H9 (cell line): ENCODE results near the gene MRPS6. TPM values are rescaled to one million over a fixed set of nuclear protein-coding genes. Genes with fewer than 3 reads are reported as not detected.

ENCODE experiments used
- DNase-seq: peaks from one replicate; pipeline ENCODE4 v3.0.0-alpha.2; 2017
- H2AFZ ChIP-seq: one replicate; pipeline ENCODE4 v1.6.1; 2013; ENCODE audit warnings: mild to moderate bottlenecking, low read length, control low read depth, moderate library complexity
- H2AK5ac ChIP-seq: 2 replicates; pipeline ENCODE4 v1.6.1; 2013; ENCODE audit warnings: low read length, control low read depth, mixed read lengths; ENCODE audit not compliant: insufficient read length
- H2BK120ac ChIP-seq: one replicate; pipeline ENCODE4 v1.6.1; 2013; ENCODE audit warnings: low read depth, mild to moderate bottlenecking, low read length, control low read depth, inconsistent platforms; ENCODE audit not compliant: poor library complexity, severe bottlenecking
- H2BK12ac ChIP-seq: 2 replicates; pipeline ENCODE4 v1.6.1; 2013; ENCODE audit warnings: low read length, control low read depth, mixed read lengths, low read depth; ENCODE audit not compliant: insufficient read length
- H2BK15ac ChIP-seq: 2 replicates; pipeline ENCODE4 v1.6.1; 2013; ENCODE audit warnings: low read depth, low read length, control low read depth
- H2BK20ac ChIP-seq: one replicate; pipeline ENCODE4 v1.6.1; 2013; ENCODE audit warnings: low read depth, mild to moderate bottlenecking, low read length, control low read depth, inconsistent platforms; ENCODE audit not compliant: poor library complexity, severe bottlenecking
- H2BK5ac ChIP-seq: 2 replicates; pipeline ENCODE4 v1.6.1; 2013; ENCODE audit warnings: low read length, control low read depth, mixed read lengths; ENCODE audit not compliant: insufficient read length
- H3K14ac ChIP-seq: 2 replicates; pipeline ENCODE4 v1.6.1; 2013; ENCODE audit warnings: low read length, control low read depth; ENCODE audit not compliant: insufficient read depth
- H3K18ac ChIP-seq: 2 replicates; pipeline ENCODE4 v1.6.1; 2013; ENCODE audit warnings: low read depth, mild to moderate bottlenecking, mixed read lengths, low read length, control low read depth; ENCODE audit not compliant: insufficient read length
- H3K23ac ChIP-seq: 2 replicates; pipeline ENCODE4 v1.6.1; 2013; ENCODE audit warnings: low read length, control low read depth, mixed read lengths, low read depth; ENCODE audit not compliant: insufficient read length
- H3K23me2 ChIP-seq: 2 replicates; pipeline ENCODE4 v1.6.1; 2013; ENCODE audit warnings: low read depth, mild to moderate bottlenecking, mixed read lengths, low read length, control low read depth; ENCODE audit not compliant: insufficient read length, poor library complexity, severe bottlenecking
- H3K27ac ChIP-seq: 2 replicates; pipeline ENCODE4 v1.5.1; 2013; ENCODE audit warnings: low read length, control low read depth, mixed read lengths, low read depth; ENCODE audit not compliant: insufficient read length
- H3K27me3 ChIP-seq: 2 replicates; pipeline ENCODE4 v1.6.1; 2013; ENCODE audit warnings: low read length, control low read depth, inconsistent platforms; ENCODE audit not compliant: insufficient read depth
- H3K4ac ChIP-seq: 2 replicates; pipeline ENCODE4 v1.6.1; 2013; ENCODE audit warnings: low read depth, mild to moderate bottlenecking, control low read depth, inconsistent platforms, low read length, moderate library complexity
- H3K4me1 ChIP-seq: 2 replicates; pipeline ENCODE4 v1.6.1; 2013; ENCODE audit warnings: low read length, control low read depth, inconsistent platforms; ENCODE audit not compliant: insufficient read depth
- H3K4me2 ChIP-seq: 2 replicates; pipeline ENCODE4 v1.6.1; 2013; ENCODE audit warnings: low read length, control low read depth, mixed read lengths; ENCODE audit not compliant: insufficient read length, insufficient read depth
- H3K56ac ChIP-seq: 2 replicates; pipeline ENCODE4 v1.6.1; 2013; ENCODE audit warnings: low read depth, mild to moderate bottlenecking, mixed read lengths, low read length, control low read depth; ENCODE audit not compliant: insufficient read length
- H3K79me1 ChIP-seq: 2 replicates; pipeline ENCODE4 v1.6.1; 2013; ENCODE audit warnings: low read depth, mild to moderate bottlenecking, moderate library complexity, low read length, control low read depth, inconsistent platforms; ENCODE audit not compliant: insufficient read depth, poor library complexity, severe bottlenecking
- H3K79me2 ChIP-seq: 2 replicates; pipeline ENCODE4 v1.6.1; 2013; ENCODE audit warnings: low read length, control low read depth, inconsistent platforms; ENCODE audit not compliant: insufficient read depth
- H3K9ac ChIP-seq: 2 replicates; pipeline ENCODE4 v1.6.1; 2013; ENCODE audit warnings: low read length, control low read depth, mixed read lengths; ENCODE audit not compliant: insufficient read length; ENCODE audit errors: extremely low read depth
- H3K9me3 ChIP-seq: one replicate; pipeline ENCODE4 v1.6.1; 2013; ENCODE audit warnings: low read depth, low read length, inconsistent platforms; ENCODE audit not compliant: control insufficient read depth
- H3T11ph ChIP-seq: one replicate; pipeline ENCODE4 v1.6.1; 2013; ENCODE audit warnings: mild to moderate bottlenecking, low read length, control low read depth, inconsistent platforms
- H4K20me1 ChIP-seq: one replicate; pipeline ENCODE4 v1.6.1; 2013; ENCODE audit not compliant: control insufficient read depth, insufficient read length, insufficient read depth
- H4K5ac ChIP-seq: 2 replicates; pipeline ENCODE4 v1.6.1; 2013; ENCODE audit warnings: low read depth, mild to moderate bottlenecking, mixed read lengths, low read length, control low read depth; ENCODE audit not compliant: insufficient read length
- H4K8ac ChIP-seq: replicated peaks from 2 replicates; pipeline ENCODE4 v1.6.1; 2013; ENCODE audit warnings: low read length, control low read depth, mixed read lengths, low read depth; ENCODE audit not compliant: insufficient read length
- H4K91ac ChIP-seq: 2 replicates; pipeline ENCODE4 v1.6.1; 2013; ENCODE audit warnings: low read depth, mild to moderate bottlenecking, moderate library complexity, mixed read lengths, low read length, control low read depth; ENCODE audit not compliant: insufficient read length
- H3K27ac Mint-ChIP-seq, 3 experiments: 2 replicates in 2 of 3; 3 replicates in 1 of 3; pipeline ENCODE4 v1.8.0; 2020 to 2021; ENCODE audit warnings: mixed read lengths in 3 of 3, mild to moderate bottlenecking in 1 of 3, moderate library complexity in 1 of 3
- H3K27me3 Mint-ChIP-seq: 2 replicates; pipeline ENCODE4 v1.8.0; 2021; ENCODE audit warnings: low read depth, mild to moderate bottlenecking, moderate library complexity, mixed read lengths
- H3K36me3 Mint-ChIP-seq, 3 experiments: 2 replicates in 2 of 3; 3 replicates in 1 of 3; pipeline ENCODE4 v1.8.0; 2020 to 2021; ENCODE audit warnings: low read depth in 3 of 3, mixed read lengths in 3 of 3; ENCODE audit not compliant: insufficient read depth in 1 of 3
- H3K4me1 Mint-ChIP-seq, 2 experiments: 2 replicates each; pipeline ENCODE4 v1.8.0; 2020; ENCODE audit warnings: mixed read lengths in 2 of 2
- H3K4me3 Mint-ChIP-seq, 2 experiments: 2 replicates in 1 of 2; 3 replicates in 1 of 2; pipeline ENCODE4 v1.8.0; 2020 to 2021; ENCODE audit warnings: mild to moderate bottlenecking in 2 of 2, mixed read lengths in 2 of 2, moderate library complexity in 1 of 2
- H3K9me3 Mint-ChIP-seq, 2 experiments: 2 replicates in 1 of 2; 3 replicates in 1 of 2; pipeline ENCODE4 v1.8.0; 2020; ENCODE audit warnings: mild to moderate bottlenecking in 2 of 2, mixed read lengths in 2 of 2, moderate library complexity in 1 of 2
- WGBS: extraction: QIAGEN DNeasy Blood & Tissue Kit; methylation state at CpG from one replicate; pipeline ENCODE4 v1.1.7; 2013; ENCODE audit warnings: missing lambda C conversion rate, low lambda C conversion rate, mixed read lengths; ENCODE audit not compliant: insufficient read length; ENCODE audit errors: extremely low coverage; 5-methylcytosine and 5-hydroxymethylcytosine counted together
- total RNA-seq: library from RNA; stranded (reverse); gene quantifications from 2 replicates; pipeline ENCODE4 v1.2.1, GENCODE V29; 2021
- TF ChIP-seq, protein P1 (sequence below): fragments of 200-600 bp; sonication (generic); conservative IDR thresholded peaks from 3 replicates; pipeline ENCODE4 v1.8.0; 2021; ENCODE audit warnings: antibody characterized with exemption, mild to moderate bottlenecking

MRPS6 gene
- total RNA-seq, 1 experiment from 2014 or later = 83.2 TPM

- H2BK120ac ChIP-seq = no peak overlapping the region
- H3K27ac Mint-ChIP-seq = peak overlapping the region in 1 of 3 experiments; percentile 74; a peak in 1 of 7 replicates
- no peak overlapping the region for H2BK5ac ChIP-seq
- no peak overlapping the region for H2BK15ac ChIP-seq
- H3K23me2 ChIP-seq = no peaks in the 10 kb centered on the region
- no peak overlapping the region for H4K5ac ChIP-seq
- H3K4me1 Mint-ChIP-seq = peaks cover 11 to 14% of the 10 kb centered on the region in 2 experiments
- H2AFZ ChIP-seq = no peak overlapping the region
- H3K9ac ChIP-seq = no peak overlapping the region
- H3K4me2 ChIP-seq = peak overlapping the region; percentile 12
- H3K27ac ChIP-seq = no peak overlapping the region
- no peak overlapping the region for H4K8ac ChIP-seq
- peaks cover 0 to 5% of the 10 kb centered on the region in 2 experiments; a peak in 2 of 5 replicates for H3K9me3 Mint-ChIP-seq
- H3K4me1 ChIP-seq = no peaks in the 10 kb centered on the region
- no peak overlapping the region for H2AK5ac ChIP-seq
- H3K27me3 ChIP-seq = no peaks in the 10 kb centered on the region
- H4K91ac ChIP-seq = no peak overlapping the region
- peak overlapping the region in 1 of 2 experiments; percentile 9; a peak in 1 of 5 replicates for H3K4me3 Mint-ChIP-seq
- H4K20me1 ChIP-seq = no peaks in the 10 kb centered on the region
- H2BK20ac ChIP-seq = no peak overlapping the region
- H3K79me1 ChIP-seq = no peaks in the 10 kb centered on the region
- no peak overlapping the region for H3T11ph ChIP-seq
- DNase-seq = peak; percentile 88
- peaks cover 0 to 3% (median 0%) of the 10 kb centered on the region in 3 experiments; a peak in 1 of 7 replicates for H3K36me3 Mint-ChIP-seq
- TF ChIP-seq, protein P1, sequence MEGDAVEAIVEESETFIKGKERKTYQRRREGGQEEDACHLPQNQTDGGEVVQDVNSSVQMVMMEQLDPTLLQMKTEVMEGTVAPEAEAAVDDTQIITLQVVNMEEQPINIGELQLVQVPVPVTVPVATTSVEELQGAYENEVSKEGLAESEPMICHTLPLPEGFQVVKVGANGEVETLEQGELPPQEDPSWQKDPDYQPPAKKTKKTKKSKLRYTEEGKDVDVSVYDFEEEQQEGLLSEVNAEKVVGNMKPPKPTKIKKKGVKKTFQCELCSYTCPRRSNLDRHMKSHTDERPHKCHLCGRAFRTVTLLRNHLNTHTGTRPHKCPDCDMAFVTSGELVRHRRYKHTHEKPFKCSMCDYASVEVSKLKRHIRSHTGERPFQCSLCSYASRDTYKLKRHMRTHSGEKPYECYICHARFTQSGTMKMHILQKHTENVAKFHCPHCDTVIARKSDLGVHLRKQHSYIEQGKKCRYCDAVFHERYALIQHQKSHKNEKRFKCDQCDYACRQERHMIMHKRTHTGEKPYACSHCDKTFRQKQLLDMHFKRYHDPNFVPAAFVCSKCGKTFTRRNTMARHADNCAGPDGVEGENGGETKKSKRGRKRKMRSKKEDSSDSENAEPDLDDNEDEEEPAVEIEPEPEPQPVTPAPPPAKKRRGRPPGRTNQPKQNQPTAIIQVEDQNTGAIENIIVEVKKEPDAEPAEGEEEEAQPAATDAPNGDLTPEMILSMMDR = no peak
- no peak overlapping the region for H2BK12ac ChIP-seq
- H3K9me3 ChIP-seq = no peaks in the 10 kb centered on the region
- no peak overlapping the region for H3K4ac ChIP-seq
- H3K14ac ChIP-seq = no peak overlapping the region
- no peaks in the 10 kb centered on the region for H3K79me2 ChIP-seq
- H3K23ac ChIP-seq = no peak overlapping the region
- no CpG with 5 or more reads among the region's 13 CpGs for WGBS
- no peak overlapping the region for H3K56ac ChIP-seq
- no peaks in the 10 kb centered on the region; the same call in 1 of the 2 replicates for H3K27me3 Mint-ChIP-seq
- no peak overlapping the region for H3K18ac ChIP-seq
Observed at GRCh38 chr21:34029743-34030528, 43.4 kb upstream of the MRPS6 start.
